ENCODE results near the gene LSAMP.

The LSAMP gene

GRCh38 chr3:116070061-116070460 lies 375.2 kb downstream of the LSAMP start:
- Histone ChIP-seq H2AFZ (ENCODE audit: low read length) (no peak overlapping the region), H3K27me3 (ENCODE audit: insufficient read depth, low read length, poor library complexity, severe bottlenecking) (no peaks in the 10 kb centered on the region), H3K9ac (ENCODE audit: low read depth, low read length, poor library complexity, severe bottlenecking) (no peak overlapping the region), H3K4me2 (ENCODE audit: low read depth, low read length, poor library complexity, severe bottlenecking) (no peak overlapping the region), H3F3A (ENCODE audit: low read depth) (no peaks in the 10 kb centered on the region), H4K20me1 (ENCODE audit: insufficient read depth, low read length, poor library complexity, severe bottlenecking) (no peaks in the 10 kb centered on the region), H3K4me3 (ENCODE audit: low read length, poor library complexity, severe bottlenecking) (no peak overlapping the region), H3K36me3 (ENCODE audit: insufficient read depth, low read length) (no peaks in the 10 kb centered on the region), H3K9me2 (replicated peaks; ENCODE audit: low read depth, low read length) (no peaks in the 10 kb centered on the region), H3K4me1 (ENCODE audit: insufficient read depth, low read length, poor library complexity, severe bottlenecking) (no peaks in the 10 kb centered on the region), H3K9me3 (ENCODE audit: insufficient read depth, low read depth, low read length) (no peaks in the 10 kb centered on the region), H3K79me2 (ENCODE audit: insufficient read depth, low read length) (no peaks in the 10 kb centered on the region)
- TF ChIP-seq EZH2phosphoT487 (IDR thresholded peaks at IDR 0.05; ENCODE audit: borderline replicate concordance) (no peak), CTCF (conservative IDR thresholded peaks at IDR 0.05; ENCODE audit: low read length) (no peak)

- no peak overlapping the region for H3K4me2 ChIP-seq (ENCODE audit: low read depth, low read length, poor library complexity, severe bottlenecking)
- H3K4me3 ChIP-seq (ENCODE audit: low read length, poor library complexity, severe bottlenecking) = no peak overlapping the region
- H3K9ac ChIP-seq (ENCODE audit: low read depth, low read length, poor library complexity, severe bottlenecking) = no peak overlapping the region
- no peaks in the 10 kb centered on the region for H3K9me2 ChIP-seq (replicated peaks; ENCODE audit: low read depth, low read length)
- TF ChIP-seq EZH2phosphoT487 (IDR thresholded peaks at IDR 0.05; ENCODE audit: borderline replicate concordance) (no peak), CTCF (conservative IDR thresholded peaks at IDR 0.05; ENCODE audit: low read length) (no peak)
- H3K9me3 ChIP-seq (ENCODE audit: insufficient read depth, low read depth, low read length) = no peaks in the 10 kb centered on the region
- H3K4me1 ChIP-seq (ENCODE audit: insufficient read depth, low read length, poor library complexity, severe bottlenecking) = no peaks in the 10 kb centered on the region
- no peaks in the 10 kb centered on the region for H4K20me1 ChIP-seq (ENCODE audit: insufficient read depth, low read length, poor library complexity, severe bottlenecking)
- no peaks in the 10 kb centered on the region for H3K79me2 ChIP-seq (ENCODE audit: insufficient read depth, low read length)
- H3K36me3 ChIP-seq (ENCODE audit: insufficient read depth, low read length) = no peaks in the 10 kb centered on the region
- no peaks in the 10 kb centered on the region for H3K27me3 ChIP-seq (ENCODE audit: insufficient read depth, low read length, poor library complexity, severe bottlenecking)
- no peaks in the 10 kb centered on the region for H3F3A ChIP-seq (ENCODE audit: low read depth)
- H2AFZ ChIP-seq (ENCODE audit: low read length) = no peak overlapping the region
These were observed 376.3 kb downstream of the LSAMP start for GRCh38 chr3:116069024-116069423.

- Histone ChIP-seq H3K9me3 (ENCODE audit: insufficient read depth, low read depth, low read length) (no peaks in the 10 kb centered on the region), H2AFZ (ENCODE audit: low read length) (no peak overlapping the region), H3K9ac (ENCODE audit: low read depth, low read length, poor library complexity, severe bottlenecking) (no peak overlapping the region), H3K4me2 (ENCODE audit: low read depth, low read length, poor library complexity, severe bottlenecking) (no peak overlapping the region), H3K9me2 (replicated peaks; ENCODE audit: low read depth, low read length) (no peaks in the 10 kb centered on the region), H3F3A (ENCODE audit: low read depth) (no peaks in the 10 kb centered on the region), H3K4me1 (ENCODE audit: insufficient read depth, low read length, poor library complexity, severe bottlenecking) (no peaks in the 10 kb centered on the region), H4K20me1 (ENCODE audit: insufficient read depth, low read length, poor library complexity, severe bottlenecking) (no peaks in the 10 kb centered on the region), H3K36me3 (ENCODE audit: insufficient read depth, low read length) (no peaks in the 10 kb centered on the region), H3K27me3 (ENCODE audit: insufficient read depth, low read length, poor library complexity, severe bottlenecking) (no peaks in the 10 kb centered on the region), H3K79me2 (ENCODE audit: insufficient read depth, low read length) (no peaks in the 10 kb centered on the region), H3K4me3 (ENCODE audit: low read length, poor library complexity, severe bottlenecking) (no peak overlapping the region)
- TF ChIP-seq EZH2phosphoT487 (IDR thresholded peaks at IDR 0.05; ENCODE audit: borderline replicate concordance) (no peak), CTCF (conservative IDR thresholded peaks at IDR 0.05; ENCODE audit: low read length) (no peak)
These were observed 378.0 kb downstream of the LSAMP start for GRCh38 chr3:116067326-116067725.
